MM.1S (cell line): Measurements from ENCODE around the gene MAPK12.

ENCODE experiments used
- CTCF ChIP-seq: fragments of 300-600 bp; sonication (generic); IDR thresholded peaks from 2 replicates; pipeline ENCODE4 v1.5.1; 2016; ENCODE audit warnings: antibody characterized with exemption, low read length, mixed read lengths
- EZH2phosphoT487 ChIP-seq: fragments of 300-600 bp; sonication (generic); IDR thresholded peaks from 2 replicates; pipeline ENCODE4 v1.6.1; 2018; ENCODE audit warnings: antibody characterized with exemption, low read length

GRCh38 chr22:50298937-50299784 lies 37.7 kb upstream of the MAPK12 start:
- TF ChIP-seq CTCF, result no peak
- no peak for TF ChIP-seq EZH2phosphoT487
